Effector memory CD8-positive, alpha-beta T cell (primary cell): ENCODE results near the gene ZNF618.
A peak's percentile ranks its signal among the peaks of the same experiment; 100 is the strongest.

ENCODE experiments used
- ATAC-seq: fragments of 150-1000 bp; cut with Tn5 transposase; replicated peaks from 2 replicates; pipeline ENCODE4 v1.10.0; 2021; ENCODE audit warnings: mild to moderate bottlenecking, moderate library complexity
- DNase-seq, 3 experiments: peaks; one replicate each; pipeline ENCODE4 v3.0.0; 2021
- H3K27ac Mint-ChIP-seq, 2 donors: one replicate each; pipeline ENCODE4 v1.8.0; 2022; ENCODE audit warnings: mild to moderate bottlenecking in 2 of 2, mixed read lengths in 2 of 2, moderate library complexity in 2 of 2
- H3K27me3 Mint-ChIP-seq, 2 donors: one replicate each; pipeline ENCODE4 v1.8.0; 2022; ENCODE audit warnings: mixed read lengths in 2 of 2
- H3K36me3 Mint-ChIP-seq: one replicate; pipeline ENCODE4 v1.8.0; 2022; ENCODE audit warnings: mild to moderate bottlenecking, moderate library complexity, mixed read lengths; ENCODE audit not compliant: insufficient read depth
- H3K4me1 Mint-ChIP-seq, 2 donors: one replicate each; pipeline ENCODE4 v1.8.0; 2022; ENCODE audit warnings: low read depth in 2 of 2, mixed read lengths in 2 of 2
- H3K4me3 Mint-ChIP-seq, 2 donors: one replicate each; pipeline ENCODE4 v1.8.0; 2022; ENCODE audit warnings: mild to moderate bottlenecking in 2 of 2, mixed read lengths in 2 of 2, moderate library complexity in 2 of 2
- H3K9me3 Mint-ChIP-seq, 2 donors: one replicate each; pipeline ENCODE4 v1.8.0; 2022; ENCODE audit warnings: mixed read lengths in 2 of 2
- total RNA-seq, 9 experiments: gene quantifications; one replicate each; lab custom pipeline; 2026; lab: John Stamatoyannopoulos, UW

The ZNF618 gene
- total RNA-seq = 0 to 6.9 (median 0.26) reads per million in 9 experiments

DNA sequence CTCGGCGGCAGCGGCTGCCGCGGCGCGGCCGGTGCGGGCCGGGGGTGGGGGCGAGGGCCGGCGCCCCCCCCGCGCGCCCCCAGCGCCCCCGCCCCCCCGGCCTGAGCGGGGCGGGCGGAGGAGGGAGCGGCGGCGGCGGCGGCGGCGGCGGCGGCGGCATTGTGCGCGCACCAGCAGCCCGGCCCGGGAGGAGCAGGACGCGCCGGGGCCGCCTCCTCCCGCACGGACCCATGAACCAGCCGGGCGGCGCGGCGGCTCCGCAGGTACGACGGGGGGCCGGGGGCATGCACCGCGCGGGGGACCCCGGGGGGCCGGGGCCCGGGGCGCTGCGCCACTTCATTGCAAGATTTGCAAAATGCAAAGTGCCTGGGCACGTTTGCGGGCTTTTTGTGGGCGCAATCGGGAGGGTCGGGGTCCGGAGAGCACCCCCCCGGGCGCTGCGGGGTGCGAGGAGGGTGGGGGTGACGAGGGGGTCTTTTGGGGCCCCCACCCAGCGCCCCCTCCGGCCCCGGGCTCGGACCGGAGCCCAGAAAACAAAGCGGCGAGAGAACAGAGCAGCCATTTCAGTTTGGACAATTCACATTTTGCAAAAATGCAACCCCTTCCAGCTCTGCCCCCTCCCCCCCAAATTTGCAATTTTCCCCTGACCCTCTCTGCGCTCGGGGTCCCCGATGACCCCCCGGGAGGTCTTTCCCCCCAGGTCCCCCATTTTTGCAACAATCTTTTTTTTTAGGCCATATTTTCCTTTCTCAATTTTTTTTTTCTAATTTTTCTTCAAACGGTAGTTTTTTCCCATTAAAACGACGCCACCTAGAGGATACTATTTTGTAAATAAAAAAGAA lies at the start of gene ZNF618:
Gene ZNF618, plus strand, starts transcription at position 159 of the 842 bp plus-strand sequence. Its CDS starts 72 bp downstream, at position 231.
- Mint-ChIP-seq H3K4me3 (peak within 1 kb of the TSS; percentile 88 to 97), H3K27me3 (peaks cover 14 to 42% of the 10 kb centered on the region in 2 donors), H3K9me3 (no peaks in the 10 kb centered on the region), H3K27ac (peak within 1 kb of the TSS; percentile 64 to 90), H3K4me1 (peaks cover 3 to 6% of the 10 kb centered on the region in 2 donors), H3K36me3 (peaks cover 4% of the 10 kb centered on the region)
- DNase-seq (peak in 1 of 3 experiments; percentile 3), ATAC-seq (peak; percentile 68)

DNA sequence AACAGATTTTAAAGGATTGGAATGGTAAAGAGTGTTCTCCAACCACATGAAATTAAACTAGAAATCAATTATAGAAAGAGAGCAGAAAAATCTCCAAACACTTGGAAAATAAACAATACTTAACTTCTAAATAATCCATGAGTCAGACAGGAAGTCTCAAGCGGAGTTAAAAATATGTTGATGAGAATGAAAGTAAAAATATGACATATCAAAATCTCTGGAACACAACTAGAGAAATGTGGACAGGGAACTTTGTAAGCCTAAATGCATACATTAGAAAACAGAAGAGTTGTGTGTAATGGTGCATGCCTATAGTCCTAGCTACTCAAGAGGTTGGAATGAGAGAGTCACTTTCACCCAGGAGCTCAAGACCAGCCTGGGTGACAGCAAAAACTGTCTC lies 47.9 kb upstream of the ZNF618 start:
- H3K9me3 Mint-ChIP-seq = peaks cover 0 to 5% of the 10 kb centered on the region in 2 donors
- no peak overlapping the region for H3K4me3 Mint-ChIP-seq
- H3K27ac Mint-ChIP-seq = no peak overlapping the region
- peaks cover 30 to 40% of the 10 kb centered on the region in 2 donors for H3K27me3 Mint-ChIP-seq
- DNase-seq (no peak), ATAC-seq (no peak)
- H3K36me3 Mint-ChIP-seq = no peaks in the 10 kb centered on the region
- H3K4me1 Mint-ChIP-seq = no peaks in the 10 kb centered on the region

DNA sequence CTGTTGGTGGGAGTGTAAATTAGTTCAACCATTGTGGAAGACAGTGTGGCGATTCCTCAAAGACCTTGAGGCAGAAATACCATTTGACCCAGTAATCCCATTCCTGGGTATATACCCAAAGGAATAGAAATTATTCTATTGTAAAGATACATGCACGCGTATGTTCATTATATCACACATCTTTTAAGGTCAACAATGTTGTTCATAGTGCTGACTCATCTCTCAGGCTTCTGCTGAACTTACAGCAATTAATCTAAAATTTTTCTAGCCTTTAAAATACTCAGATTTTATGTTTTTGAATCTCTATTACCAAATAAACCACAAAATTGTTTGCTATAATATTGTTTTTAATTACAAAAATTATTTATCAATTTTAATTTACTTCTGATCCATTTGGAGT lies 38.8 kb upstream of the ZNF618 start:
- H3K4me3 Mint-ChIP-seq = no peak overlapping the region
- H3K27me3 Mint-ChIP-seq = peaks cover 12 to 18% of the 10 kb centered on the region in 2 donors
- ATAC-seq (no peak), DNase-seq (no peak)
- peaks cover 0 to 1% of the 10 kb centered on the region in 2 donors for H3K9me3 Mint-ChIP-seq
- H3K36me3 Mint-ChIP-seq = no peaks in the 10 kb centered on the region
- no peak overlapping the region for H3K27ac Mint-ChIP-seq
- no peaks in the 10 kb centered on the region for H3K4me1 Mint-ChIP-seq

DNA sequence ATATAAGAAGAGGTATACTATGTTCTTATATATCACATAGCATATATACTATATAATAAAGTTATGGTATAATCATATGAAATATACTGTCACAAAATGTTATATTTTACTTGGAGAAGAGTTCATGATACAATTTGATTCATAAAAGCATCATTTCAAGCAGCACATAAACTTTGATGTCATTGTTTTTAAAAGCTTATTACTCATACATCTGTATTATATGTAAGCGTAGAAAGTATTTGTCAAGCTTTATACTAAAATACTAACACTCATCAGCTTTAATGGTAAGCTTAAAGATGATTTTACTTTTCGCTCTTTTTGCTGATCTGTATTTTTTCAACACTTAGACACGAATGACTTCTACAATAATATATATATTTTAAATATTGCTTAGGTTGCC lies 34.0 kb upstream of the ZNF618 start:
- no peak for DNase-seq
- Mint-ChIP-seq H3K27me3 (peaks cover 6 to 12% of the 10 kb centered on the region in 2 donors), H3K27ac (no peak overlapping the region), H3K4me1 (no peaks in the 10 kb centered on the region), H3K9me3 (peaks cover 0 to 1% of the 10 kb centered on the region in 2 donors), H3K4me3 (no peak overlapping the region), H3K36me3 (no peaks in the 10 kb centered on the region)
- no peak for ATAC-seq

DNA sequence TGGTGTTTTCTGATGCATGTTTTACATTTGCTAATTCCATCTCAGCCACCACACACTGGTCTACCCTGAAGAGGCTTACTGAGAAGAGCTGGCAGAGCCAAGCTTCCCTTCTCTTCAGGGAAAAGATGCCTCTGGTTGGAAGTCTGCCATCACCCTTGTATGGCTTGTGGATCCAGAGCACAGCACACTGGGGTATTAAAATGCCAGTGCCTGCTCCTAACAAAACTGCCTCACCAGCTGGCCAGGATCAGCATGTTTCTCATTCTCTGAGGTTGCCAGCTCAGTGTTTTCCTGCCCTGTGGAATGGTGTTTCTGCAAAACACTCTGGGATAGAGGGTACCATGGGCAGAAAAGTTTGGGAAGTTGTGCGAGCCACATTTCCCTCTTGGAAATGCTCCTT lies 31.6 kb upstream of the ZNF618 start:
- no peak for ATAC-seq
- Mint-ChIP-seq H3K27me3 (peaks cover 6 to 9% of the 10 kb centered on the region in 2 donors), H3K27ac (no peak overlapping the region), H3K36me3 (no peaks in the 10 kb centered on the region), H3K4me3 (no peak overlapping the region), H3K4me1 (no peaks in the 10 kb centered on the region), H3K9me3 (peaks cover 0 to 1% of the 10 kb centered on the region in 2 donors)
- no peak for DNase-seq

DNA sequence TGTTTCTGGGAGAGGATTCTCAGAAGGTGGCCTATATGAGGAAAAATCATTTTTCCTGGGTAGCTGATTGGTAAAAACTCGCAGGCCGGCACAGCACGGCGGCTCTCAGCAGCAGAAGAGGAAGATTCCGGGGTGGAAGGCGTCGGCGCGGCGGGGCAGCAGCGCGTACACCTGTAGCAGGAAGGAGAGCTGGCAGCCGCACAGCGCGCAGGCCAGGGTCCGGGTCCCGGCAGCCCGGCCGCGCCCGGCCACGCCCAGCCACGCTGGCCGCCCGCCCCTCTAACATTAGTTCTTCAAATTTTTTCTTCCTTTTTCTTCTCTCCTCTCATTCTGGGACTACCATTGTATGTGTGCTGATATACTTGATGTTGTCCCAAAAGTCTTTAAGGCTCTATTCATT lies 24.8 kb upstream of the ZNF618 start:
- H3K4me1 Mint-ChIP-seq = no peaks in the 10 kb centered on the region
- DNase-seq = no peak
- H3K27ac Mint-ChIP-seq = no peak overlapping the region
- H3K4me3 Mint-ChIP-seq = no peak overlapping the region
- no peaks in the 10 kb centered on the region for H3K36me3 Mint-ChIP-seq
- H3K27me3 Mint-ChIP-seq = peaks cover 25 to 44% of the 10 kb centered on the region in 2 donors
- ATAC-seq = no peak
- peaks cover 0 to 4% of the 10 kb centered on the region in 2 donors for H3K9me3 Mint-ChIP-seq

GRCh38 chr9:113851873-113852272 lies 24.2 kb upstream of the ZNF618 start:
- H3K4me3 Mint-ChIP-seq = no peak overlapping the region
- peaks cover 25 to 47% of the 10 kb centered on the region in 2 donors for H3K27me3 Mint-ChIP-seq
- H3K4me1 Mint-ChIP-seq = no peaks in the 10 kb centered on the region
- ATAC-seq (no peak), DNase-seq (no peak)
- peaks cover 0 to 4% of the 10 kb centered on the region in 2 donors for H3K9me3 Mint-ChIP-seq
- H3K27ac Mint-ChIP-seq = no peak overlapping the region
- no peaks in the 10 kb centered on the region for H3K36me3 Mint-ChIP-seq

GRCh38 chr9:113853333-113853732 lies 22.8 kb upstream of the ZNF618 start:
- DNase-seq (no peak), ATAC-seq (no peak)
- peaks cover 32 to 53% of the 10 kb centered on the region in 2 donors for H3K27me3 Mint-ChIP-seq
- H3K36me3 Mint-ChIP-seq = no peaks in the 10 kb centered on the region
- no peak overlapping the region for H3K27ac Mint-ChIP-seq
- H3K9me3 Mint-ChIP-seq = peaks cover 0 to 4% of the 10 kb centered on the region in 2 donors
- H3K4me3 Mint-ChIP-seq = no peak overlapping the region
- H3K4me1 Mint-ChIP-seq = no peaks in the 10 kb centered on the region

- no peaks in the 10 kb centered on the region for H3K36me3 Mint-ChIP-seq
- DNase-seq (no peak), ATAC-seq (no peak)
- H3K27me3 Mint-ChIP-seq = peaks cover 32 to 53% of the 10 kb centered on the region in 2 donors
- H3K27ac Mint-ChIP-seq = no peak overlapping the region
- H3K4me1 Mint-ChIP-seq = no peaks in the 10 kb centered on the region
- peaks cover 0 to 4% of the 10 kb centered on the region in 2 donors for H3K9me3 Mint-ChIP-seq
- no peak overlapping the region for H3K4me3 Mint-ChIP-seq
These were observed 21.8 kb upstream of the ZNF618 start for GRCh38 chr9:113854310-113854709.

DNA sequence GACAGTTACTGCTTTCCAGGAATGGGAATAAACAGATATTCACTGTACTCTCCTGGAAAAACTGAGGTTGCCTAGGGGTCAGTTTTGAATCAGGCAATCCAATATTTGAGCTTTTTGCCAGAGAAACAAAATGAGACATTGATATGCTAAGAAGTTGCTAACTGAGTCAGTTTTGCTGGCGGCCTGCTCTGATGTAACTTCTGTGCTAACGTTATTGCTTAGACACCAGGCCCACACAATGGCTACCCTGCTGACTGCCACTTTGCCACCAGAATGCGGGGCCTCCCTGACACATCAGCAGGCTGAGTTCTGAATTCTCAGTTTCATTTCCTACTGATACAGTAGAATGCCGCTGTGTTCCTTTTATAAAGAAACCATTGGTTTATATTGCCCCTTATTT lies 18.2 kb upstream of the ZNF618 start:
- no peak overlapping the region for H3K27ac Mint-ChIP-seq
- H3K36me3 Mint-ChIP-seq = no peaks in the 10 kb centered on the region
- H3K4me1 Mint-ChIP-seq = no peaks in the 10 kb centered on the region
- DNase-seq (no peak), ATAC-seq (no peak)
- H3K27me3 Mint-ChIP-seq = peaks cover 35 to 53% of the 10 kb centered on the region in 2 donors
- no peaks in the 10 kb centered on the region for H3K9me3 Mint-ChIP-seq
- no peak overlapping the region for H3K4me3 Mint-ChIP-seq

DNA sequence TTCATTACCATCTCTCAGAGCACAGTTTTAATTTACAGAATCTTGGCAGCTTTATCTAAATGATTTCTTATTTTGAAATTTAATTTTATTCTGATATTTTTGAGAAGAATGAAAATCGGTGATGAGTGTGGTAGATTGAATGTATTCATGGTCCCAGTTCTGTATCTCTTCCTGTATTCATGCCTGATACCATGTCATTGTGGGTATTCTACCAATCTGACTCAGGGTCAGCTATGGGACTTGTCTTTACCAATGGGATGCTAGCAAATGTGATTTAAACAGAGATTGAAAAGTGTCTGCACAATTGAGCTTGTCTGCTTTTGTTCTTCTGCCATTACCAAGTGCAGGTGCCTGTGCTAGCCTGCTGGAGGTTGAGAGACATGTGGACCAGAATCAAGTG lies 17.8 kb upstream of the ZNF618 start:
- no peaks in the 10 kb centered on the region for H3K9me3 Mint-ChIP-seq
- no peak overlapping the region for H3K27ac Mint-ChIP-seq
- DNase-seq (no peak), ATAC-seq (no peak)
- H3K36me3 Mint-ChIP-seq = no peaks in the 10 kb centered on the region
- H3K4me3 Mint-ChIP-seq = no peak overlapping the region
- no peaks in the 10 kb centered on the region for H3K4me1 Mint-ChIP-seq
- H3K27me3 Mint-ChIP-seq = peaks cover 35 to 56% of the 10 kb centered on the region in 2 donors

GRCh38 chr9:113863345-113863744 lies 12.8 kb upstream of the ZNF618 start:
- Mint-ChIP-seq H3K36me3 (no peaks in the 10 kb centered on the region), H3K4me3 (no peak overlapping the region), H3K4me1 (no peaks in the 10 kb centered on the region), H3K27me3 (peaks cover 32 to 41% of the 10 kb centered on the region in 2 donors), H3K9me3 (no peaks in the 10 kb centered on the region), H3K27ac (no peak overlapping the region)
- ATAC-seq (no peak), DNase-seq (no peak)

GRCh38 chr9:113868501-113868900 lies 7.6 kb upstream of the ZNF618 start:
- no peak overlapping the region for H3K4me3 Mint-ChIP-seq
- no peaks in the 10 kb centered on the region for H3K36me3 Mint-ChIP-seq
- DNase-seq (no peak), ATAC-seq (no peak)
- no peaks in the 10 kb centered on the region for H3K9me3 Mint-ChIP-seq
- H3K4me1 Mint-ChIP-seq = no peaks in the 10 kb centered on the region
- H3K27ac Mint-ChIP-seq = no peak overlapping the region
- H3K27me3 Mint-ChIP-seq = peaks cover 13 to 28% of the 10 kb centered on the region in 2 donors

DNA sequence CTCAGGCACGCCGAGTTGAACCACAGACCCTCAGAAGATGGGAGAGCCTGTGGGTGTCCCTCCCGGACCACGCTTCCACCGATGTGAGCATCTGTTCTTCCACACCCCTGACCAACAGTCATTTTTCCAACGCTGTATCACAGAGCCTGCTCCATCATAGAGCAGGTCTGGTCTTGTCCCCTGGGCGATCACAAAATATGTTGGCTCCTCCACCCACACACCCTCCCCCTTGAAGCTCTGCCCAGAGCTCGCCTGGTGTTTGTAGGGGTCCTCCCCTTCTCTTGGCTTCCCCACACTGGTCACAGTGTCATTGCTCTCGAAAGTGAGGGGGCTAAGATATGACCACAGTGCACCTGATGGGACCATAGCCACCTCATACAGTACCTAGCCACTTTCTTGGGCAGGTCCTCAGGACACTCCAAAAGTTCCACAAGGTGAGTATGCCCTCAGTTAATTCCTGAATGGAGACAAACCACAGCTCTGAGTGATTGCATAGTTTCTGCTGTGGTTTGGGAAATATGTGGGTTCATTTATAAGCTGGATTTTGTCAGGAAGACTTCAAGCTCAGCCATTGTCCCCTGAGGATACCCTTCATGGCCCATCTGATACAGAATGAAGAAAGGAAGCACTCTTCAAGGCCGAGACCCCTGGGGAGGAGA lies 3.5 kb upstream of the ZNF618 start:
- Mint-ChIP-seq H3K4me1 (peaks cover 3 to 6% of the 10 kb centered on the region in 2 donors), H3K27me3 (peaks cover 20 to 42% of the 10 kb centered on the region in 2 donors), H3K36me3 (peaks cover 4% of the 10 kb centered on the region), H3K4me3 (no peak overlapping the region), H3K9me3 (no peaks in the 10 kb centered on the region), H3K27ac (no peak overlapping the region)
- ATAC-seq (no peak), DNase-seq (no peak)
